HepG2 (cell line): ENCODE measurements around the gene GAS2L2. TPM values are rescaled to one million over a fixed set of nuclear protein-coding genes. Genes with fewer than 3 reads are reported as not detected.

Experiments
- ATAC-seq: fragments of 200-7000 bp; cut with Tn5 transposase; 3 replicates; pipeline ENCODE4 v1.9.1; 2020; ENCODE audit warnings: mild to moderate bottlenecking, moderate library complexity
- BruUV-seq: library from RNA; stranded (reverse); fragments of 400-500 nt; replicated peaks from 2 replicates; lab custom pipeline; 2021; lab: Mats Ljungman, UMichigan
- CTCF ChIA-PET: fragments of 300-600 bp; formaldehyde crosslinking; extraction: SDS; loops from one replicate; lab custom pipeline; 2021; ENCODE audit warnings: low total read pairs, inconsistent platforms, low intra/inter-chr PET ratio; lab: Yijun Ruan, JAX
- POLR2A ChIA-PET: fragments of 350-600 bp; sonication (Branson Sonifier 250); formaldehyde crosslinking; loops from one replicate; lab custom pipeline; 2020; ENCODE audit warnings: antibody characterized with exemption, inconsistent platforms; lab: Yijun Ruan, JAX
- DNase-seq: peaks from one replicate; pipeline ENCODE4 v3.0.0-alpha.2; 2015; ENCODE audit warnings: low spot score
- FAIRE-seq: peaks from 3 replicates; lab custom pipeline; 2011; peaks lifted over from hg19 to GRCh38; lab: Jason Lieb, UNC
- H2AFZ ChIP-seq: one replicate; pipeline ENCODE4 v1.6.1; 2011; ENCODE audit warnings: low read length, inconsistent platforms
- H3K27ac ChIP-seq: fragments of 300-600 bp; 3 replicates; pipeline ENCODE4 v1.8.0; 2011; ENCODE audit warnings: mixed run types, mild to moderate bottlenecking, mixed read lengths, low read length, inconsistent platforms; ENCODE audit not compliant: insufficient read depth; ENCODE audit errors: extremely low read length
- H3K27me3 ChIP-seq, 2 experiments: fragments of 200-600 bp in 1 of 2; 2 replicates in 1 of 2; 3 replicates in 1 of 2; pipeline versions ENCODE4 v1.6.0 to v1.8.0; 2011; ENCODE audit warnings: low read length in 2 of 2, mild to moderate bottlenecking in 2 of 2, moderate library complexity in 2 of 2, inconsistent platforms in 1 of 2; ENCODE audit not compliant: insufficient read depth in 2 of 2, control insufficient read depth in 1 of 2
- H3K36me3 ChIP-seq, 2 experiments: fragments of 200-600 bp in 1 of 2; replicated peaks in 1 of 2; 2 replicates in 1 of 2; 3 replicates in 1 of 2; pipeline versions ENCODE4 v1.5.1 to v1.8.0; 2011; ENCODE audit warnings: low read length in 2 of 2, inconsistent platforms in 1 of 2; ENCODE audit not compliant: insufficient read depth in 2 of 2, control insufficient read depth in 1 of 2
- H3K4me1 ChIP-seq: 2 replicates; pipeline ENCODE4 v1.5.1; 2012; ENCODE audit warnings: low read length, inconsistent platforms; ENCODE audit not compliant: insufficient read depth
- H3K4me2 ChIP-seq: 2 replicates; pipeline ENCODE4 v1.6.0; 2011; ENCODE audit warnings: low read depth, low read length, inconsistent platforms
- H3K4me3 ChIP-seq, 3 experiments: fragments of 200-600 bp in 1 of 3; sonication (generic), shearing (Covaris generic) in 1 of 3; replicated peaks in 1 of 3; 2 replicates each; pipeline ENCODE4 v1.5.1; 2011 to 2016; ENCODE audit warnings: low read length in 3 of 3, inconsistent platforms in 2 of 3, low read depth in 2 of 3, mild to moderate bottlenecking in 2 of 3, control low read depth in 1 of 3, mixed read lengths in 1 of 3; ENCODE audit not compliant: insufficient read depth in 1 of 3
- H3K79me2 ChIP-seq: one replicate; pipeline ENCODE4 v1.6.1; 2011; ENCODE audit warnings: low read length, inconsistent platforms; ENCODE audit not compliant: insufficient read depth
- H3K9ac ChIP-seq: 2 replicates; pipeline ENCODE4 v1.6.0; 2011; ENCODE audit warnings: mild to moderate bottlenecking, low read depth, low read length, inconsistent platforms; ENCODE audit not compliant: insufficient read depth
- H3K9me3 ChIP-seq: 2 replicates; pipeline ENCODE4 v1.5.1; 2012; ENCODE audit warnings: mild to moderate bottlenecking, low read length
- H4K20me1 ChIP-seq: 2 replicates; pipeline ENCODE4 v1.6.0; 2011; ENCODE audit warnings: inconsistent platforms, mild to moderate bottlenecking, low read length, moderate library complexity; ENCODE audit not compliant: insufficient read depth
- ERF ChIP-seq: IDR thresholded peaks from 2 replicates; pipeline ENCODE4 v1.6.1; 2018; ENCODE audit warnings: missing biosample characterization, missing genetic modification reagents
- HHEX ChIP-seq: IDR thresholded peaks from 2 replicates; pipeline ENCODE4 v1.6.1; 2016; ENCODE audit warnings: control low read depth
- HNRNPL ChIP-seq: fragments of 200-400 bp; formaldehyde crosslinking; IDR thresholded peaks from 2 replicates; pipeline ENCODE4 v1.6.1; 2017; ENCODE audit warnings: mild to moderate bottlenecking, low read depth, low read length
- IKZF4 ChIP-seq: sonication (generic); formaldehyde crosslinking; IDR thresholded peaks from 2 replicates; pipeline ENCODE4 v1.5.1; 2020; ENCODE audit warnings: borderline replicate concordance, mild to moderate bottlenecking, low read depth, missing genetic modification reagents; ENCODE audit errors: not compliant biosample characterization
- MEIS1 ChIP-seq: sonication (generic); formaldehyde crosslinking; IDR thresholded peaks from 2 replicates; pipeline ENCODE4 v1.9.0; 2021; ENCODE audit warnings: mild to moderate bottlenecking, missing genetic modification reagents, moderate library complexity, borderline replicate concordance
- MIER2 ChIP-seq: IDR thresholded peaks from 2 replicates; pipeline ENCODE4 v1.6.1; 2016; ENCODE audit warnings: missing biosample characterization, missing genetic modification reagents
- PLRG1 ChIP-seq: fragments of 450-650 bp; conservative IDR thresholded peaks from 2 replicates; pipeline ENCODE4 v1.6.1; 2016
- PPARG ChIP-seq: conservative IDR thresholded peaks from 2 replicates; pipeline ENCODE4 v1.6.1; 2016; ENCODE audit warnings: missing biosample characterization, missing genetic modification reagents
- REST ChIP-seq, 2 experiments: IDR thresholded peaks; 2 replicates each; pipeline ENCODE4 v1.6.1; 2011 to 2012; ENCODE audit warnings: low read length in 2 of 2, borderline replicate concordance in 1 of 2, low read depth in 1 of 2, mild to moderate bottlenecking in 1 of 2, moderate library complexity in 1 of 2
- RXRA ChIP-seq: sonication (generic); formaldehyde crosslinking; IDR thresholded peaks from 2 replicates; pipeline ENCODE4 v1.5.1; 2020; ENCODE audit warnings: missing genetic modification reagents
- TBX3 ChIP-seq: fragments of 450-650 bp; IDR thresholded peaks from 2 replicates; pipeline ENCODE4 v1.6.1; 2017; ENCODE audit warnings: antibody characterized with exemption, mild to moderate bottlenecking, inconsistent platforms, borderline replicate concordance
- ZHX2 ChIP-seq, 2 experiments: sonication (generic) in 1 of 2; formaldehyde crosslinking in 1 of 2; IDR thresholded peaks; 2 replicates each; pipeline versions ENCODE4 v1.6.1 to v1.9.0; 2014 to 2022; ENCODE audit warnings: antibody characterized with exemption in 1 of 2, borderline replicate concordance in 1 of 2, inconsistent platforms in 1 of 2, low read depth in 1 of 2, missing genetic modification reagents in 1 of 2
- ZNF138 ChIP-seq: sonication (generic); formaldehyde crosslinking; IDR thresholded peaks from 2 replicates; pipeline ENCODE4 v1.5.0; 2020; ENCODE audit warnings: mild to moderate bottlenecking, low read depth, missing genetic modification reagents
- ZNF331 ChIP-seq: sonication (generic); formaldehyde crosslinking; IDR thresholded peaks from 2 replicates; pipeline ENCODE4 v1.4.0; 2020; ENCODE audit warnings: missing genetic modification reagents
- ZNF761 ChIP-seq: sonication (generic); formaldehyde crosslinking; conservative IDR thresholded peaks from 2 replicates; pipeline ENCODE4 v1.4.0; 2020; ENCODE audit warnings: mild to moderate bottlenecking, missing genetic modification reagents
- WGBS: methylation state at CpG from one replicate; pipeline ENCODE4 v1.1.6; 2017; ENCODE audit warnings: low lambda C conversion rate; 5-methylcytosine and 5-hydroxymethylcytosine counted together
- in situ Hi-C: cut with HindIII; loops from 2 replicates; pipeline ENCODE4 v1.10.0; 2017; ENCODE audit warnings: low pct_unique_long_range_greater_than_20kb; ENCODE audit not compliant: extremely low pct_ligation_motif_present
- intact Hi-C: fragments of 100-400 bp; cut with micrococcal nuclease; formaldehyde crosslinking; loops from one replicate; pipeline ENCODE4 v1.10.0; 2022; ENCODE audit not compliant: unreplicated experiment
- polyA plus RNA-seq, 8 experiments: library from polyadenylated mRNA; depleted of rRNA in 3 of 8; stranded (reverse) in 7 of 8; unstranded in 1 of 8; fragments of >200 nt; fragmentation: Illumina TruSeq in 4 of 8; extraction: Trizol in 4 of 8; gene quantifications; 2 replicates each; pipeline versions ENCODE4 v1.2.1 to v1.2.3, GENCODE V29; 2011 to 2016; ENCODE audit warnings: low read depth in 4 of 8, missing spikeins in 1 of 8, mixed read lengths in 1 of 8; ENCODE audit not compliant: insufficient read depth in 1 of 8
- total RNA-seq, 5 experiments: library from RNA; depleted of rRNA; stranded (reverse); fragments of >200 nt; fragmentation: Illumina TruSeq; extraction: Trizol; gene quantifications; 2 replicates each; pipeline ENCODE4 v1.2.3, GENCODE V29; 2016; ENCODE audit warnings: low read depth in 1 of 5

GAS2L2 gene
- total and polyA plus RNA-seq, 2 of the 13 experiments (the other 11 are each of a cell fraction or from before 2014, with no cell fraction given) = not detected

GRCh38 chr17:35743626-35744328, 9.3 kb downstream of the GAS2L2 start:
- Histone ChIP-seq H2AFZ (no peak overlapping the region), H3K4me1 (no peaks in the 10 kb centered on the region), H3K4me3 (no peak overlapping the region), H3K79me2 (no peaks in the 10 kb centered on the region), H3K9ac (no peak overlapping the region), H3K4me2 (no peak overlapping the region), H3K36me3 (no peaks in the 10 kb centered on the region), H4K20me1 (no peaks in the 10 kb centered on the region), H3K27me3 (peaks cover 2 to 33% of the 10 kb centered on the region in 2 experiments; a peak in 4 of 5 replicates), H3K9me3 (no peaks in the 10 kb centered on the region), H3K27ac (no peak overlapping the region)
- no peak for FAIRE-seq
- POLR2A ChIA-PET = no interaction called here
- in situ Hi-C loops (loop anchor here (10.0 to 25.0 kb wide), 2 partner anchors 189 to 431 kb away; no protein-coding TSS in a partner anchor), intact Hi-C loops (no loop called here)
- WGBS = 58% methylated on average over 6 of the region's 7 CpGs
- CTCF ChIA-PET = no interaction called here
- ATAC-seq = 0 out of 3 replicates have a peak, but pooled peaks have one; percentile 8
- no peak for DNase-seq
- no TSS peak for BruUV-seq
- TF ChIP-seq PLRG1 (no peak), ERF (0 out of 2 replicates have a peak, but pooled peaks have one; percentile 22), TBX3 (no peak), ZNF761 (no peak), PPARG (CRISPR knock-in tag) (no peak), HHEX (no peak), HNRNPL (no peak), RXRA (CRISPR knock-in tag) (no peak), MEIS1 (CRISPR knock-in tag) (no peak), ZHX2 (IDR thresholded peaks at IDR 0.05; ENCODE audit: low read depth) (no peak), ZHX2 (CRISPR knock-in tag; IDR thresholded peaks at IDR 0.05; ENCODE audit: borderline replicate concordance) (no peak), ZNF138 (CRISPR knock-in tag) (no peak), MIER2 (CRISPR knock-in tag) (peak; percentile 97), IKZF4 (CRISPR knock-in tag) (peak; percentile 27), REST (IDR thresholded peaks at IDR 0.05; ENCODE audit: borderline replicate concordance in 1 of 2, low read depth in 1 of 2, low read length in 2 of 2) (peak; percentile 95), ZNF331 (CRISPR knock-in tag) (no peak)
